Liver (tissue), 9 donors: Measurements from ENCODE around the gene RIPOR1. TPM values are rescaled to one million over a fixed set of nuclear protein-coding genes. Genes with fewer than 3 reads are reported as not detected.

Experiments used
- DNase-seq: peaks from one replicate; pipeline ENCODE4 v3.0.0-alpha.2; 2017; ENCODE audit warnings: low spot score
- H3K27ac ChIP-seq, 2 donors: one replicate each; pipeline ENCODE4 v1.7.0; 2013; ENCODE audit warnings: inconsistent platforms in 2 of 2, low read length in 2 of 2, control low read depth in 1 of 2, low read depth in 1 of 2, mild to moderate bottlenecking in 1 of 2
- H3K27me3 ChIP-seq, 4 donors: one replicate each; pipeline versions ENCODE4 v1.6.1 to v1.7.0; 2013; ENCODE audit warnings: low read length in 3 of 4, inconsistent platforms in 1 of 4, mild to moderate bottlenecking in 1 of 4, moderate library complexity in 1 of 4; ENCODE audit not compliant: control insufficient read depth in 4 of 4, insufficient read depth in 4 of 4
- H3K36me3 ChIP-seq, 4 donors: one replicate each; pipeline versions ENCODE4 v1.6.1 to v1.7.0; 2013; ENCODE audit warnings: low read length in 3 of 4, mild to moderate bottlenecking in 3 of 4, low read depth in 1 of 4, moderate library complexity in 1 of 4; ENCODE audit not compliant: control insufficient read depth in 4 of 4, insufficient read depth in 3 of 4
- H3K4me1 ChIP-seq, 4 donors: one replicate each; pipeline versions ENCODE4 v1.6.1 to v1.7.0; 2013; ENCODE audit warnings: low read length in 3 of 4, mild to moderate bottlenecking in 3 of 4, moderate library complexity in 1 of 4; ENCODE audit not compliant: control insufficient read depth in 4 of 4, insufficient read depth in 4 of 4
- H3K4me3 ChIP-seq, 3 donors: one replicate each; pipeline versions ENCODE4 v1.6.1 to v1.7.0; 2013; ENCODE audit warnings: low read length in 3 of 3, control low read depth in 1 of 3, low read depth in 1 of 3, mild to moderate bottlenecking in 1 of 3
- H3K9ac ChIP-seq, 2 donors: one replicate each; pipeline ENCODE4 v1.7.0; 2013; ENCODE audit warnings: low read length in 2 of 2, mild to moderate bottlenecking in 2 of 2, moderate library complexity in 2 of 2, control low read depth in 1 of 2, low read depth in 1 of 2
- H3K9me3 ChIP-seq, 4 donors: one replicate each; pipeline versions ENCODE4 v1.6.1 to v1.7.0; 2013; ENCODE audit warnings: low read length in 3 of 4; ENCODE audit not compliant: control insufficient read depth in 4 of 4
- EGR1 ChIP-seq, 2 donors: IDR thresholded peaks; 2 replicates each; pipeline ENCODE4 v1.6.1; 2016 to 2018; ENCODE audit warnings: antibody characterized with exemption in 2 of 2, low read depth in 2 of 2
- FOXA1 ChIP-seq: IDR thresholded peaks from 2 replicates; pipeline ENCODE4 v1.6.1; 2016; ENCODE audit warnings: antibody characterized with exemption
- FOXA2 ChIP-seq: IDR thresholded peaks from 2 replicates; pipeline ENCODE4 v1.6.1; 2016; ENCODE audit warnings: antibody characterized with exemption
- GABPA ChIP-seq, 2 donors: IDR thresholded peaks in 1 of 2; conservative IDR thresholded peaks in 1 of 2; 2 replicates each; pipeline ENCODE4 v1.6.1; 2016; ENCODE audit warnings: antibody characterized with exemption in 2 of 2, mild to moderate bottlenecking in 1 of 2, moderate library complexity in 1 of 2
- HNF4A ChIP-seq, 2 donors: conservative IDR thresholded peaks; 2 replicates each; pipeline ENCODE4 v1.6.1; 2016; ENCODE audit warnings: antibody characterized with exemption in 2 of 2, mild to moderate bottlenecking in 2 of 2
- HNF4G ChIP-seq: IDR thresholded peaks from 2 replicates; pipeline ENCODE4 v1.6.1; 2016; ENCODE audit warnings: antibody characterized with exemption
- JUND ChIP-seq, 2 donors: IDR thresholded peaks; 2 replicates each; pipeline ENCODE4 v1.6.1; 2016; ENCODE audit warnings: antibody characterized with exemption in 2 of 2
- NR2F2 ChIP-seq: IDR thresholded peaks from 2 replicates; pipeline ENCODE4 v1.6.1; 2016; ENCODE audit warnings: antibody characterized with exemption
- RAD21 ChIP-seq, 2 donors: IDR thresholded peaks; 2 replicates each; pipeline ENCODE4 v1.6.1; 2016; ENCODE audit warnings: antibody characterized with exemption in 2 of 2, mild to moderate bottlenecking in 2 of 2
- RXRA ChIP-seq, 2 donors: IDR thresholded peaks; 2 replicates each; pipeline ENCODE4 v1.6.1; 2017 to 2018; ENCODE audit warnings: antibody characterized with exemption in 2 of 2, mild to moderate bottlenecking in 1 of 2
- SP1 ChIP-seq: IDR thresholded peaks from 2 replicates; pipeline ENCODE4 v1.6.1; 2018; ENCODE audit warnings: antibody characterized with exemption, mild to moderate bottlenecking
- TAF1 ChIP-seq: conservative IDR thresholded peaks from 2 replicates; pipeline ENCODE4 v1.6.1; 2016; ENCODE audit warnings: antibody characterized with exemption, mild to moderate bottlenecking
- YY1 ChIP-seq: IDR thresholded peaks from 2 replicates; pipeline ENCODE4 v1.6.1; 2016; ENCODE audit warnings: antibody characterized with exemption, mild to moderate bottlenecking
- WGBS: extraction: QIAGEN DNeasy Blood & Tissue Kit; methylation state at CpG from one replicate; pipeline ENCODE4 v1.1.7; 2013; 5-methylcytosine and 5-hydroxymethylcytosine counted together
- polyA plus RNA-seq, 2 donors: library from polyadenylated mRNA; stranded (reverse) in 1 of 2; unstranded in 1 of 2; fragments of 200-250 nt in 1 of 2; fragments of >200 nt in 1 of 2; fragmentation: Nextera tagmentation in 1 of 2; extraction: Ambion mirVana in 1 of 2; gene quantifications; one replicate each; pipeline versions ENCODE4 v1.2.1 to v1.2.3, GENCODE V29; 2013 to 2015
- total RNA-seq, 2 donors: library from RNA; depleted of rRNA; stranded (reverse); fragments of >200 nt; gene quantifications; one replicate each; pipeline ENCODE4 v1.2.3, GENCODE V29; 2014
- TF ChIP-seq, protein P1 (sequence below): fragments of 150-350 bp; IDR thresholded peaks from 2 replicates; pipeline ENCODE4 v1.5.1; 2017; ENCODE audit warnings: improper control_type of control experiment, low read depth, low read length; ENCODE audit not compliant: missing input control
- TF ChIP-seq, protein P2 (sequence below): IDR thresholded peaks from 2 replicates; pipeline ENCODE4 v1.6.1; 2016; ENCODE audit warnings: antibody characterized with exemption
- TF ChIP-seq, protein P3 (sequence below): IDR thresholded peaks from 2 replicates; pipeline ENCODE4 v1.6.1; 2016; ENCODE audit warnings: antibody characterized with exemption
- TF ChIP-seq, protein P4 (sequence below): IDR thresholded peaks from 2 replicates; pipeline ENCODE4 v1.6.1; 2016; ENCODE audit warnings: antibody characterized with exemption
- TF ChIP-seq, protein P5 (sequence below): IDR thresholded peaks from 2 replicates; pipeline ENCODE4 v1.6.1; 2016; ENCODE audit warnings: antibody characterized with exemption, mild to moderate bottlenecking
- donor health status: healthy.
- donor health status: healthy.
- donor health status: healthy.
- donor health status: healthy.
- donor health status: healthy.

Gene RIPOR1
- total and polyA plus RNA-seq, 4 donors, result 7.6 to 25.2 (median 15.3) TPM

DNA sequence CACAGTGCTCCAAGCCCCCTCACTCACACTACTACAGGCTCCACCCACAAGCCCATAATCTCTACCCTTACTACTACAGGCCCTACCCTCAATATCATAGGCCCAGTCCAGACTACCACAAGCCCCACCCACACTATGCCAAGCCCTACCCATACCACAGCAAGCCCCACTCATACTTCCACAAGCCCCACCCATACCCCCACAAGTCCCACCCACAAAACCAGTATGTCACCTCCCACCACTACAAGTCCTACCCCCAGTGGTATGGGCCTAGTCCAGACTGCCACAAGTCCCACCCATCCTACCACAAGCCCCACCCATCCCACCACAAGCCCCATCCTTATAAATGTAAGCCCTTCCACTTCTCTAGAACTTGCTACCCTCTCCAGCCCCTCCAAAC is 13.8 kb downstream of the RIPOR1 start (continued):
- TF ChIP-seq, protein P1, sequence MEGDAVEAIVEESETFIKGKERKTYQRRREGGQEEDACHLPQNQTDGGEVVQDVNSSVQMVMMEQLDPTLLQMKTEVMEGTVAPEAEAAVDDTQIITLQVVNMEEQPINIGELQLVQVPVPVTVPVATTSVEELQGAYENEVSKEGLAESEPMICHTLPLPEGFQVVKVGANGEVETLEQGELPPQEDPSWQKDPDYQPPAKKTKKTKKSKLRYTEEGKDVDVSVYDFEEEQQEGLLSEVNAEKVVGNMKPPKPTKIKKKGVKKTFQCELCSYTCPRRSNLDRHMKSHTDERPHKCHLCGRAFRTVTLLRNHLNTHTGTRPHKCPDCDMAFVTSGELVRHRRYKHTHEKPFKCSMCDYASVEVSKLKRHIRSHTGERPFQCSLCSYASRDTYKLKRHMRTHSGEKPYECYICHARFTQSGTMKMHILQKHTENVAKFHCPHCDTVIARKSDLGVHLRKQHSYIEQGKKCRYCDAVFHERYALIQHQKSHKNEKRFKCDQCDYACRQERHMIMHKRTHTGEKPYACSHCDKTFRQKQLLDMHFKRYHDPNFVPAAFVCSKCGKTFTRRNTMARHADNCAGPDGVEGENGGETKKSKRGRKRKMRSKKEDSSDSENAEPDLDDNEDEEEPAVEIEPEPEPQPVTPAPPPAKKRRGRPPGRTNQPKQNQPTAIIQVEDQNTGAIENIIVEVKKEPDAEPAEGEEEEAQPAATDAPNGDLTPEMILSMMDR, result no peak
- no peak for TF ChIP-seq HNF4A (conservative IDR thresholded peaks at IDR 0.05)

DNA sequence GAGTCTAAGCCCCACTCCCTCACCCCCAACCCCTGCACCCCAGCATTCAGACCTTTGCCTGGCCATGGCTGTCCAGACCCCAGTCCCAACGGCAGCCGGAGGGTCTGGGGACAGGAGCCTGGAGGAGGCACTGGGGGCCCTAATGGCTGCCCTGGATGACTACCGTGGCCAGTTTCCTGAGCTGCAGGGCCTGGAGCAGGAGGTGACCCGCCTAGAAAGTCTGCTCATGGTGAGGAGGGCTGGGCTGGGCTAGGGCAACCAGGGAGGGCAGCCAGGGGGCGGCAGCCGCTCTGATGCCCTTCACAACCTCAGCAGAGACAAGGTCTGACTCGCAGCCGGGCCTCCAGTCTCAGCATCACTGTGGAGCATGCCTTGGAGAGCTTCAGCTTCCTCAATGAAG is 14.4 kb downstream of the RIPOR1 start:
- no peaks in the 10 kb centered on the region for H3K27me3 ChIP-seq
- no peak overlapping the region for H3K27ac ChIP-seq
- no peaks in the 10 kb centered on the region for H3K9me3 ChIP-seq
- TF ChIP-seq, protein P1, result no peak
- TF ChIP-seq SP1 (no peak), EGR1 (IDR thresholded peaks at IDR 0.05; ENCODE audit: low read depth in 2 of 2) (no peak), TAF1 (no peak), YY1 (no peak), JUND (IDR thresholded peaks at IDR 0.05) (no peak), FOXA2 (no peak), NR2F2 (no peak), FOXA1 (no peak), RXRA (IDR thresholded peaks at IDR 0.05) (no peak), HNF4G (no peak), GABPA (IDR thresholded peaks at IDR 0.05 in 1 of 2, conservative IDR thresholded peaks at IDR 0.05 in 1 of 2) (no peak), HNF4A (conservative IDR thresholded peaks at IDR 0.05) (no peak), RAD21 (IDR thresholded peaks at IDR 0.05) (no peak)
- TF ChIP-seq, protein P2, sequence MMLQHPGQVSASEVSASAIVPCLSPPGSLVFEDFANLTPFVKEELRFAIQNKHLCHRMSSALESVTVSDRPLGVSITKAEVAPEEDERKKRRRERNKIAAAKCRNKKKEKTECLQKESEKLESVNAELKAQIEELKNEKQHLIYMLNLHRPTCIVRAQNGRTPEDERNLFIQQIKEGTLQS, result no peak
- TF ChIP-seq, protein P3, sequence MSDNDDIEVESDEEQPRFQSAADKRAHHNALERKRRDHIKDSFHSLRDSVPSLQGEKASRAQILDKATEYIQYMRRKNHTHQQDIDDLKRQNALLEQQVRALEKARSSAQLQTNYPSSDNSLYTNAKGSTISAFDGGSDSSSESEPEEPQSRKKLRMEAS, result no peak
- TF ChIP-seq, protein P4, sequence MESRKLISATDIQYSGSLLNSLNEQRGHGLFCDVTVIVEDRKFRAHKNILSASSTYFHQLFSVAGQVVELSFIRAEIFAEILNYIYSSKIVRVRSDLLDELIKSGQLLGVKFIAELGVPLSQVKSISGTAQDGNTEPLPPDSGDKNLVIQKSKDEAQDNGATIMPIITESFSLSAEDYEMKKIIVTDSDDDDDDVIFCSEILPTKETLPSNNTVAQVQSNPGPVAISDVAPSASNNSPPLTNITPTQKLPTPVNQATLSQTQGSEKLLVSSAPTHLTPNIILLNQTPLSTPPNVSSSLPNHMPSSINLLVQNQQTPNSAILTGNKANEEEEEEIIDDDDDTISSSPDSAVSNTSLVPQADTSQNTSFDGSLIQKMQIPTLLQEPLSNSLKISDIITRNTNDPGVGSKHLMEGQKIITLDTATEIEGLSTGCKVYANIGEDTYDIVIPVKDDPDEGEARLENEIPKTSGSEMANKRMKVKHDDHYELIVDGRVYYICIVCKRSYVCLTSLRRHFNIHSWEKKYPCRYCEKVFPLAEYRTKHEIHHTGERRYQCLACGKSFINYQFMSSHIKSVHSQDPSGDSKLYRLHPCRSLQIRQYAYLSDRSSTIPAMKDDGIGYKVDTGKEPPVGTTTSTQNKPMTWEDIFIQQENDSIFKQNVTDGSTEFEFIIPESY, result no peak
- TF ChIP-seq, protein P5, sequence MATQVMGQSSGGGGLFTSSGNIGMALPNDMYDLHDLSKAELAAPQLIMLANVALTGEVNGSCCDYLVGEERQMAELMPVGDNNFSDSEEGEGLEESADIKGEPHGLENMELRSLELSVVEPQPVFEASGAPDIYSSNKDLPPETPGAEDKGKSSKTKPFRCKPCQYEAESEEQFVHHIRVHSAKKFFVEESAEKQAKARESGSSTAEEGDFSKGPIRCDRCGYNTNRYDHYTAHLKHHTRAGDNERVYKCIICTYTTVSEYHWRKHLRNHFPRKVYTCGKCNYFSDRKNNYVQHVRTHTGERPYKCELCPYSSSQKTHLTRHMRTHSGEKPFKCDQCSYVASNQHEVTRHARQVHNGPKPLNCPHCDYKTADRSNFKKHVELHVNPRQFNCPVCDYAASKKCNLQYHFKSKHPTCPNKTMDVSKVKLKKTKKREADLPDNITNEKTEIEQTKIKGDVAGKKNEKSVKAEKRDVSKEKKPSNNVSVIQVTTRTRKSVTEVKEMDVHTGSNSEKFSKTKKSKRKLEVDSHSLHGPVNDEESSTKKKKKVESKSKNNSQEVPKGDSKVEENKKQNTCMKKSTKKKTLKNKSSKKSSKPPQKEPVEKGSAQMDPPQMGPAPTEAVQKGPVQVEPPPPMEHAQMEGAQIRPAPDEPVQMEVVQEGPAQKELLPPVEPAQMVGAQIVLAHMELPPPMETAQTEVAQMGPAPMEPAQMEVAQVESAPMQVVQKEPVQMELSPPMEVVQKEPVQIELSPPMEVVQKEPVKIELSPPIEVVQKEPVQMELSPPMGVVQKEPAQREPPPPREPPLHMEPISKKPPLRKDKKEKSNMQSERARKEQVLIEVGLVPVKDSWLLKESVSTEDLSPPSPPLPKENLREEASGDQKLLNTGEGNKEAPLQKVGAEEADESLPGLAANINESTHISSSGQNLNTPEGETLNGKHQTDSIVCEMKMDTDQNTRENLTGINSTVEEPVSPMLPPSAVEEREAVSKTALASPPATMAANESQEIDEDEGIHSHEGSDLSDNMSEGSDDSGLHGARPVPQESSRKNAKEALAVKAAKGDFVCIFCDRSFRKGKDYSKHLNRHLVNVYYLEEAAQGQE, result no peak
- peaks cover 10 to 51% (median 33%) of the 10 kb centered on the region in 4 donors for H3K4me1 ChIP-seq
- H3K36me3 ChIP-seq, result peaks cover 11 to 39% (median 16%) of the 10 kb centered on the region in 4 donors
- H3K4me3 ChIP-seq, result no peak overlapping the region
- 93% methylated on average over 8 of the region's 8 CpGs for WGBS
- no peak overlapping the region for H3K9ac ChIP-seq
- DNase-seq, result no peak
